Measurements from ENCODE around the gene OGFOD3.

The OGFOD3 gene, protein sequence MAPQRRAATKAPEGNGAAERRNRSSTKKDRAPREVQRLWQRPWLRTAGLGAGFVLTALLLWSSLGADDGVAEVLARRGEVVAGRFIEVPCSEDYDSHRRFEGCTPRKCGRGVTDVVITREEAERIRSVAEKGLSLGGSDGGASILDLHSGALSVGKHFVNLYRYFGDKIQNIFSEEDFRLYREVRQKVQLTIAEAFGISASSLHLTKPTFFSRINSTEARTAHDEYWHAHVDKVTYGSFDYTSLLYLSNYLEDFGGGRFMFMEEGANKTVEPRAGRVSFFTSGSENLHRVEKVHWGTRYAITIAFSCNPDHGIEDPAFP

DNA sequence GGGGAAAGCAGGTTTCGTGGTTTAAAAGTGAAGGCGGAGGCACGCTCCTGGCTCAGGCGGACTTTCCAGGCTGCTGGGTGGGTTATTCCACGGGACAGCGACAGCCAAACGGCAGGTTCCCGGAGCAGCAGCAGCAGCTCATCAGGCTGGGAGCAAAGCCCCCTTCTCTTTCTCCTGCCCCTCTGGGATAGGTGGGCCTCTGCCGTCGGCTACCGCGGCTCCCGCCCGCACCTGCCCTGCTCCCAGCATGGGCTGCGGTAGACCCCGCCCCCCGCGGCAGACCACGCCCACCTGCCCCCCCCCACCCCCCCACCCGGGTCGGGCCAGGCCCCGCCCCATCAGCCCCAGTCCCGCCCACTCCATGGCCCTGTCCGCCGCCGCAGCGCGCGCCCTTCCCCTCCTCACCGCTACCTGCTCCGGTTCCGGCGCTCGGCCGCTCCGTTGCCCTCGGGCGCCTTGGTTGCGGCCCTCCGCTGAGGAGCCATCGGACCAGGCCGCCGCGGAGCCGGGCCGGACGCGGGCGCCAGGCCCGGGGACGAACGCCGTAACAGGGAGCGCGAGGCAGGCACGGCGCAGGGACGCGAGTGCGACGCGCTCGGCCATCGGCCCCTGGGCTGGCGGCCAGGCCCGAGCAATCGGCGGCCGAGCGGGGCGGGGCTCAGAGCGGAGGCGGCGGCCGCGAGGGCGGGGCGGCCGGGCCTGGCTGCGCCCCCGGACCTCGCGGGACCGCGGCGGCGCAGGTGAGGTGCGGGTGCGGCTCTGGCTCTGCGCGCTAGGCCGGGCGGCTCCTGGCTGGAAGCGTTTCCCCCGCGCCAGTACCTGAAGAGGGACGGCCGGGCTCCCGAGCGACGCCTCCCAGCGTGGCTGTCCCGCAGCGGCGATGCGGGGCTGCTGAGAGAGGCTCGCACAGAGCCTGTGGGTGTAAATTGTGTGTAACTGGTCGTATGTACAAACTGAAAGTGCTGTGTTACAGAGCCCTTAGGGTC, at the start of gene OGFOD3, which contains the start of gene HEXD:
TSS of gene OGFOD3 (minus strand) at position 586 of the 986 bp plus-strand sequence. CDS start at position 485, 101 bp downstream.
TSS of gene HEXD (plus strand) at position 347 of the 986 bp plus-strand sequence. CDS start 1,453 bp downstream, outside the sequence.
- TF ChIP-seq, protein P1, sequence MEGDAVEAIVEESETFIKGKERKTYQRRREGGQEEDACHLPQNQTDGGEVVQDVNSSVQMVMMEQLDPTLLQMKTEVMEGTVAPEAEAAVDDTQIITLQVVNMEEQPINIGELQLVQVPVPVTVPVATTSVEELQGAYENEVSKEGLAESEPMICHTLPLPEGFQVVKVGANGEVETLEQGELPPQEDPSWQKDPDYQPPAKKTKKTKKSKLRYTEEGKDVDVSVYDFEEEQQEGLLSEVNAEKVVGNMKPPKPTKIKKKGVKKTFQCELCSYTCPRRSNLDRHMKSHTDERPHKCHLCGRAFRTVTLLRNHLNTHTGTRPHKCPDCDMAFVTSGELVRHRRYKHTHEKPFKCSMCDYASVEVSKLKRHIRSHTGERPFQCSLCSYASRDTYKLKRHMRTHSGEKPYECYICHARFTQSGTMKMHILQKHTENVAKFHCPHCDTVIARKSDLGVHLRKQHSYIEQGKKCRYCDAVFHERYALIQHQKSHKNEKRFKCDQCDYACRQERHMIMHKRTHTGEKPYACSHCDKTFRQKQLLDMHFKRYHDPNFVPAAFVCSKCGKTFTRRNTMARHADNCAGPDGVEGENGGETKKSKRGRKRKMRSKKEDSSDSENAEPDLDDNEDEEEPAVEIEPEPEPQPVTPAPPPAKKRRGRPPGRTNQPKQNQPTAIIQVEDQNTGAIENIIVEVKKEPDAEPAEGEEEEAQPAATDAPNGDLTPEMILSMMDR (IDR thresholded peaks at IDR 0.05): no peak

DNA sequence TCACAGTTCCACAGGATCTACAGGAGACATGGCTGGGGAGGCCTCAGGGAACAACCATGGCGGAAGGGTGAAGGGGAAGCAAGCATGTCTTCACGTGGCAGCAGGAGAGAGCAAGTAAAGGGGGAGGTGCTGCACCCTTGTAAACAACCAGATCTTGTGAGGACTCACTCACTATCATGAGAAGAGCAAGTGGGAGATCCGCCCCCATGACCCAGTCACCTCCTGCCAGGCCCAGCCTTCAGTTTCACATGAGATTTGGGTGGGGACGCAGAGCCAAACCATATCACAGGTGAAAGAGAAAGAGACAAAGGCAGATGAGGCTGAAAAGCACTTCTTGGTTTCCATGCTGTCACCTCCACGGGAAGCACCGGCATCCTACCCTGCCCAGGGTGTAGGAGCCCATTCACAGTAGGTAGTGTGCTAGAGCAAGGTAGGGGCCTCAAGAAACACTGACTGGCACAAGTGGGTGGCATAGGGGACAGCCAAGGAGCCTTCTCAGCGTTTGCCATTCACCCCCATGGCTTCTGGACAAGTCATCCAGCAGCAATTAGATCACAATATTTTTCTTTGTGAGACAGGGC, 46.7 kb upstream of the OGFOD3 start:
- TF ChIP-seq, protein P1 (IDR thresholded peaks at IDR 0.05): no peak

DNA sequence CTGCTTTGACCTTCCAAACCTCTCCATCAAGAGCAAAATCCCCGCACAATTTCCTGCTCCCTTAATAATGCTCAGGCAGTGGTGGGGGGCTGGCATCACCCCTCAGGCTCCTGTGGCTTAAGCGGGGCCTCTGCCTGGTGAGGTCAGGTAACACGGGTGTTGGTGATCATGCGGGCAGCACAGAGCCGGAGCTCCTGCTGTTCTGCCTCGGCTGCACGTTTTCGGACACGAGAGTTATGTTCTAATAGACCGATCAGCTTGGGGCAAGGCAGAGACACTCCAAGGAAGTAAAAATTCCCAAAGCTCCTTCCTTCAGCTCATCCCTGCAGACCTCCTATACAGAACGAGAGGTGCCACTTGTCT, 46.2 kb upstream of the OGFOD3 start:
- TF ChIP-seq, protein P1 (IDR thresholded peaks at IDR 0.05): no peak

DNA sequence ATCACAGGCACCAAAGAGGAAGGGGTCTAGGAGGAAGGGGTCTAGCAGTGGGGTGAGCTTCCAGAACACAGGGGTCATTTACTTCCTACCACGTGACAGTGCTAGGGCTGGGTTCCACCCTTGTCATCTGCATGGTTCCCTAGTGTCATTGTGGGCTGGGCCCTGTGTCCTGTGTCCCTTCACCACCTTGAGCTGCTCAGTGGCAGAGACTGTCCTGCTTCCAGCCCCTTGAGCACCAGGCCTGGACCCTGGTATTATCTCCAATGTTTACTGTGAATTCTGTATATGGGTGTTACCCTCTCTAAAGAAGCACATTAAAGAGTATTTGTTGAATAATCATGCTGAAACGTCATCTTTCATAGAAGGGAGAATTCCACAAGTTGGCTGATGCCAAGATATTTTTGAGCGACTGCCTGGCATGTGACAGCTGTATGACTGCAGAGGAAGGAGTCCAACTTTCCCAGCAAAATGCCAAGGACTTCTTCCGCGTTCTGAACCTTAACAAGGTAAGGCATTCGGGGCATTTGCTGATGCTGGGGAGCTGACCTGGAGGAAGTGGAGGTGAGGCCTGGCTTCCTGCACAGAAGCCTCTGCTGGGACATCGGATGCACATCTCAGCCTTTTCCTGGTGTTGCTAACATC, 45.7 kb upstream of the OGFOD3 start:
- TF ChIP-seq, protein P1 (IDR thresholded peaks at IDR 0.05): no peak

DNA sequence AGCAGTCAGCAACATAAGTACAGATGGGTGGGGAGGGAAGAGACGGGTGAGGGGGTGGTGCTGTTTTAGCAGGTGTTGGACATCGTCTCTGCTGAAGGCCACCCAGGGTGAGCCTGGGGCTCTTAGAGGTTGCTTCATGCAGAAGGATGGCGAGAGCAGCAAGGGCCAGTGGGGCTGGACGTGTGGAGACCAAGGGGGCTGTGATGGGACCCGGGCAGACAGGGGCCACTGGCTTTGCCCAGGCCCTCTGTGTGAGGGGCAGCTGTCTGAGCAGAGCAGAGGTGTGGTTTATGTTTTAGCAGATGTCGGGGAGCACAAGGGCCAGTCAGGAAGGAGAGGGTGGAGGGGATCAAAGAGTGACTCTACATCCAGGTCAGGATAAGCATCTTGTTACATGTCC, 45.0 kb upstream of the OGFOD3 start:
- TF ChIP-seq, protein P1 (IDR thresholded peaks at IDR 0.05): no peak

DNA sequence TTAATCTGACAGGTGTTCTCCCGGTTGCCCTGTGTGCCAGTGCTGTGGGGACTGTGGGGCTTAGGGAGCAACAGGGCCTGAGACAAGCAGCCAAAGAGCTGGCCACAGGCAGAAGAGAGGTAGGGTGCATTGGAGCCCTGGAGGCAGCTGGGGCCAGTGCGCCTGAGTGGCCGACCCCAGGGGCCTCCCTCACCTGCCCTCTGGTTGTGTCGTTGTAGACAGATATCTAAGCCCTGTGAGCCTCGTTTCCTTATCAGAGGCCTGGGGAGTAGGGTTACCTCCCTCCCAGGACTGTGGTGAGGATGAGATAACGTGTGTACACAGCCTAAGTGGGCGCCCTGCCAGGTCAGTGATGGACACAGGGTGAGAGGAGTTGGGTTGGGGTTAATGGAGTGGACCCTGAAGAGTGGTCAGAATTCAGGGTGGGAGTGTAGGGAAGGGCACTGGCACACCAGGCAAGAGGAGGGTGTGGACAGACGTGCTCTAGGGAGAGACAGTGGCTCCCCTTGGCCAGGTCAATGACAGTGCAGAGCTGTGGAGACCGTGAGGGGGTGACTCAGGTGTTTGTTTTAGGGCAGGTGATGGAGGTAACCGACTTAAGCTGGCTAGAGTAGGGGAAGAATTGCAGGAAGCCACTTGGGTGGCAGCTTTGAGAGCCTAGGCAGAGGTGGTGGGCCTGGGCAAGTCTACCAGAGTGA, 43.6 kb upstream of the OGFOD3 start:
- TF ChIP-seq, protein P1 (IDR thresholded peaks at IDR 0.05): no peak
